Dermis blood vessel endothelial cell (primary cell): ENCODE data around the gene ZFP28. TPM values are rescaled to one million over a fixed set of nuclear protein-coding genes. Genes with fewer than 3 reads are reported as not detected.

Source experiments
- DNase-seq: peaks from one replicate; pipeline ENCODE4 v3.0.0; 2010
- total RNA-seq: library from RNA; depleted of rRNA; stranded (reverse); fragments of >200 nt; gene quantifications from 2 replicates; pipeline ENCODE4 v1.2.3, GENCODE V29; 2014

The ZFP28 gene
- total RNA-seq, 1 donor from 2014 or later, result 8.0 TPM

DNA sequence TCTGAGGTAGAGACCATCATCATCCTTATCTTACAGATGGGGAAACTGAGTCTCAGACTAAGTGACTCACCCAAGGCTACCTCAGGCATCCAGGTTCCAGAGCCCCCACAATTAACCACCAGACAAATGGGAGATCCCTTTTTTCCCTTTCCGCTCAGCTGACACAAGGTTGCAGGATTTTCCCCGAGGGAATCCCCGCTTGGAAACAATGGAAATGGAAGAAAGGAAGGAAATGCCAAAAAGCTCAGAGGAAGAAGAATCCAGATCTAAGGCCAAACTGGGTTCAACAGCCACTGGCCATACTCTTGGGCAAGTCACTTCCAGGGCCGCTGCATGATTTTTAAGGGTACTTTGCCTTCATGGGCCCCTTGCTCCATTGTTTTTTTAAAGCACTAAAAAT lies 57.9 kb downstream of the ZFP28 start:
- peak; percentile 69 for DNase-seq

DNA sequence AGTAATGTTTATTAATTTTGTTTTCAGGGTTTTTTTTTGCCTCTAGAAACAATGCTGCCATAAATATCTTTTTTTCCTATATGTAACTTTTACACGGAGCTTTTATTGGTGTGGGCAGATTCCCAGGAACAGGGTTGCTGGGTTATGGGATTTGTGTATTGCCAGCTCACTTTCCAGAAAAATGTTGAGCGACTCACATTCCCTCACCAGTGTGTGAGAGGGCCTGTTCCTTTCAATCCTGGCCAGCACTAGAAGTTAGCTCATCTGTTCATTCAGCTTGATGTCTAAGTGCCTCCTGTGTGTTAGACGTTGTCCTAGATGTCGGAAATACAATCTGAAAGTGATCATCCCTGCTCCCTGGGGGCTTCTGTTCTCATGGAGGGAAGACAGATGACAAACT lies 58.9 kb downstream of the ZFP28 start:
- DNase-seq, result no peak

DNA sequence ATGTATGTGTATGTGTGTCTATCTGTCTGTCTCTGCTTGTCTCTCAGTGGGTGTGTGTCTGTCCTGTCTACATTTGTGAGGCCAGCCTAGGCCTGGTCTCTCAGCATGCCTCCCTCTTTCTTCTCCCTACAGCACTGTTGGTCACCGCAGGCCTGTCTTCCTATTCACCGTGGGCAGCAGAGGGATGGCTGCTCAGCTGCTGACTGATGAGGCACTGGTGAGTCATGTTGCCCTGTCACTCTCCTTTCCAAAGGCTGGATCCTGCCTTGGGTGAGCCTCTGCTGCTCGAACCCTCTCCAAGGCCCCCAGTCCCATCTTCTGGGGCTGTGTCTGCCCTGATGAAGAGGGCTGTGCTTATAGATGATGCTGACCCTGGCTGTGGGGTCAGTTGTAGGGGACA lies 62.6 kb downstream of the ZFP28 start:
- no peak for DNase-seq

DNA sequence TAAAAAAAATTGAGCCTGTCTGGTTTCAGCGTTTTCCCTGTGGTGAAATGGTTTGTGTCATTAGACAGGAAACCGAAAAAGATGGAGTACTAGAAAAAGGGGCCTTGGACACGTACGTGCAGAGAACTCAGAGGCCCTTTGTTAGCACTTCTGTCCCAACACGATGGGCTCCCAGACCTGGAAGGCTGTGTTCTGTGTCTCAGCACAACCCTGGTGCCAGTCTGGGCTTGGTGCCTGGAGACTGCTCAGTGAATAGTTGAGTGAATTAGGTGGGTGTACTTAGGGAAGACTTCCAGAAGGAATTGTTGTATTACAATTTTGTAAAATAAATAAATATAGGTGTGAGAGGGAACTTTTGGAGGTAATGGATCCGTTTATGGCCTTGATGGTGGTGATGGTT lies 65.1 kb downstream of the ZFP28 start:
- DNase-seq, result no peak

Other genes starting within 250 kb of the ZFP28 start
- 5.4 and 7.5 TPM in 2 replicates for gene ZSCAN5A, start 224.1 kb upstream of the ZFP28 start, total RNA-seq
- 2.2 and 2.5 TPM in 2 replicates for gene ZNF582, start 145.4 kb upstream of the ZFP28 start, total RNA-seq
- 4.0 and 6.6 TPM in 2 replicates for gene ZNF583, start 134.6 kb upstream of the ZFP28 start, total RNA-seq
- 2.7 and 3.1 TPM in 2 replicates for gene ZNF667, start 61.6 kb upstream of the ZFP28 start, total RNA-seq
- 2.4 and 3.2 TPM in 2 replicates for gene ZNF471, start 31.1 kb upstream of the ZFP28 start, total RNA-seq
- 4.1 and 5.2 TPM in 2 replicates for gene ZNF470, start 28.5 kb downstream of the ZFP28 start, total RNA-seq
- gene ZNF71, start 56.4 kb downstream of the ZFP28 start, total RNA-seq, result 14.7 and 19.1 TPM in 2 replicates
- 0.17 and 0.33 TPM in 2 replicates for gene SMIM17, start 104.2 kb downstream of the ZFP28 start, total RNA-seq
- gene ZNF835, start 132.8 kb downstream of the ZFP28 start, total RNA-seq, result 0.65 and 0.68 TPM in 2 replicates